ENCODE results near the gene PLA2G4B. TPM values are rescaled to one million over a fixed set of nuclear protein-coding genes. Genes with fewer than 3 reads are reported as not detected.

The PLA2G4B gene
- total and polyA plus RNA-seq, 2 donors (not counting 1 experiment from before 2014, with no cell fraction given), result 22.6 to 33.2 TPM

DNA sequence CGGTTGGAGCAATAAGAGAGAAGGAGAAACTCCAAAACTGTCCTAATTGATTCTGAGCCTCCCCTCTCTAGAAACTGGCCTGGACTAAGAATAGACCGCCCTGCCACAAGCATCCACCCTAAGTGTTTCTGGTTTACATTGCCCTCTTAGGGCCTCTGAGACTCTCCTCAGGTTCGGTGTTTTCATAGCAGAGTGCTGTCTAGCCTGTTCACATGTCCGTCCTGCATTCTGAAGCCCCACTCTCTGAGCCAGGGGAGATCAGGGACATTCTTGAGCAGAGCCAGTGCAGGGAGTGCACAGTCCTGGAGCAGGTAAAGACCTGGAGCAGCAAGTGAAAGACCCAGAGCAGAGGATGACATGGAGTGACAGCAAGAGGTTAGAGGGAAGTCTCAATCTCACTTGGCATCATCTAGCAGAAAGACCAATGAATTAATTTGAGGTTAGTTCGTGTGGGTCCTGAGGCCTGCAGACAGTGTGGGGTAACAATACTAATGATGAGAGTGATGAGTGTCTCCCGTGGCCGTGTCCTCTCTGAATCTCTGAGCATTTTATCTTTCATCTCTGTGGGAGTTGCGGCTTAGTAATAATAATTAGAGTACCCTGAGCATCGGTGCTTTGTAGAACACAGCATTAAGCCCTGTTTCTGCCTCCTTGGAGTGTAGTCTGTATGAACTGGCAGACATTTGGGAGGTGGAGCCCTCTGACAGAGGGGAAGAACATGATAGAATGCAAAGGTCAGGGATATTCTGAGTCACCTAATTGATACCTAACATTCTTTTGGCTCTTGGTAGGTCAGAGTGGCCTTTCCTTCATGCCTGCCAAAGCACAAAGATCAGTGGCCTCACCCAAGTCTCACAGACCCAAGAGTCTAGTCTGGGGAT, 39.8 kb upstream of the PLA2G4B start:
- intact Hi-C loops (cut with micrococcal nuclease), result no loop called here
- Mint-ChIP-seq H3K27ac (no peak overlapping the region), H3K4me3 (no peak overlapping the region), H3K9me3 (ENCODE audit: insufficient read depth) (no peaks in the 10 kb centered on the region), H3K4me1 (peaks cover 18% of the 10 kb centered on the region), H3K27me3 (no peaks in the 10 kb centered on the region)
- 90% methylated on average over 6 of the region's 9 CpGs for WGBS (ENCODE audit: insufficient coverage)
- H3K4me3 ChIP-seq (ENCODE audit: control extremely low read depth in 1 of 5, extremely low read depth in 1 of 5, insufficient read depth in 1 of 5, low read depth in 2 of 5, low read length in 4 of 5), result no peak overlapping the region
- TF ChIP-seq, protein P1, sequence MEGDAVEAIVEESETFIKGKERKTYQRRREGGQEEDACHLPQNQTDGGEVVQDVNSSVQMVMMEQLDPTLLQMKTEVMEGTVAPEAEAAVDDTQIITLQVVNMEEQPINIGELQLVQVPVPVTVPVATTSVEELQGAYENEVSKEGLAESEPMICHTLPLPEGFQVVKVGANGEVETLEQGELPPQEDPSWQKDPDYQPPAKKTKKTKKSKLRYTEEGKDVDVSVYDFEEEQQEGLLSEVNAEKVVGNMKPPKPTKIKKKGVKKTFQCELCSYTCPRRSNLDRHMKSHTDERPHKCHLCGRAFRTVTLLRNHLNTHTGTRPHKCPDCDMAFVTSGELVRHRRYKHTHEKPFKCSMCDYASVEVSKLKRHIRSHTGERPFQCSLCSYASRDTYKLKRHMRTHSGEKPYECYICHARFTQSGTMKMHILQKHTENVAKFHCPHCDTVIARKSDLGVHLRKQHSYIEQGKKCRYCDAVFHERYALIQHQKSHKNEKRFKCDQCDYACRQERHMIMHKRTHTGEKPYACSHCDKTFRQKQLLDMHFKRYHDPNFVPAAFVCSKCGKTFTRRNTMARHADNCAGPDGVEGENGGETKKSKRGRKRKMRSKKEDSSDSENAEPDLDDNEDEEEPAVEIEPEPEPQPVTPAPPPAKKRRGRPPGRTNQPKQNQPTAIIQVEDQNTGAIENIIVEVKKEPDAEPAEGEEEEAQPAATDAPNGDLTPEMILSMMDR (IDR thresholded peaks at IDR 0.05), result no peak
- no peak for TF ChIP-seq EZH2 (IDR thresholded peaks at IDR 0.05; ENCODE audit: borderline replicate concordance, insufficient read depth, low read depth, low read length, poor library complexity, severe bottlenecking)
- CTCF ChIA-PET, result interaction anchor here (15.7 kb wide), 1 partner anchor 23 kb away, joined by 716 read pairs; the partner anchor contains the start of gene MAPKBP1
- no peak overlapping the region for H3K9ac ChIP-seq (ENCODE audit: low read length)
- ATAC-seq (ENCODE audit: low read depth), result no peak
- no peak overlapping the region for H2AFZ ChIP-seq (ENCODE audit: insufficient read depth, low read depth, low read length, poor library complexity, severe bottlenecking)
- no peak for DNase-seq
- H3K79me2 ChIP-seq (ENCODE audit: control insufficient read depth, insufficient read depth, low read length), result no peaks in the 10 kb centered on the region
- H3K4me1 ChIP-seq (ENCODE audit: control insufficient read depth in 2 of 2, insufficient read depth in 2 of 2, low read length in 2 of 2), result peaks cover 3 to 9% of the 10 kb centered on the region in 2 donors
- H3K9me3 ChIP-seq (ENCODE audit: control extremely low read depth in 1 of 3, control insufficient read depth in 2 of 3, insufficient read depth in 1 of 3, low read length in 2 of 3), result peaks cover 0 to 3% (median 0%) of the 10 kb centered on the region in 3 donors
- H3K27ac ChIP-seq (ENCODE audit: low read length in 2 of 2), result no peak overlapping the region
- H4K20me1 ChIP-seq (ENCODE audit: control insufficient read depth, insufficient read depth, low read length, poor library complexity, severe bottlenecking), result no peaks in the 10 kb centered on the region
- no peak overlapping the region for H3K4me2 ChIP-seq (replicated peaks; ENCODE audit: low read depth, low read length, poor library complexity, severe bottlenecking)
- POLR2A ChIA-PET, result interaction anchor here (0.9 kb wide), 1 partner anchor 13 kb away, joined by 5 read pairs; no protein-coding TSS in a partner anchor
- H3K36me3 ChIP-seq (replicated peaks in 1 of 2; ENCODE audit: control extremely low read depth in 1 of 2, control insufficient read depth in 1 of 2, extremely low read depth in 1 of 2, insufficient read depth in 2 of 2, low read length in 1 of 2), result peaks cover 2 to 13% of the 10 kb centered on the region in 2 experiments
- no peaks in the 10 kb centered on the region for H3K27me3 ChIP-seq (replicated peaks in 1 of 4; ENCODE audit: control extremely low read depth in 1 of 4, control insufficient read depth in 3 of 4, insufficient read depth in 4 of 4, low read length in 3 of 4)

DNA sequence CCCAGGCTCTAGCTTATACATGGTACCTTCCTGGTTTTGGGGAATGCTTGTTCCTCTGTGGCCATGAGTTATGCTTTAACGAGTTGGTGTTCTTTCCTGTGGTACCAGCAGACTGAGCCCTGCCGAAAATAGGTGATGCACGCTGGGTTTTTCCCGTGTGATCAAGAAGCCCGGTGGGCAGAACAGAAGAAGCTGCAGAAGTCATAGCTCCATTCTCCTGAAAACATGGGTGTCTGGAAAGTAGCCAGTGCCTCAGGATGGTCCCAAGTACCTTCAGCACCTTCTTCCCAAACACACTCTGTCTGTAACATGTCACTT, 39.2 kb upstream of the PLA2G4B start:
- Histone ChIP-seq H3K36me3 (replicated peaks in 1 of 2; ENCODE audit: control extremely low read depth in 1 of 2, control insufficient read depth in 1 of 2, extremely low read depth in 1 of 2, insufficient read depth in 2 of 2, low read length in 1 of 2) (peaks cover 0 to 13% of the 10 kb centered on the region in 2 experiments), H3K27me3 (replicated peaks in 1 of 4; ENCODE audit: control extremely low read depth in 1 of 4, control insufficient read depth in 3 of 4, insufficient read depth in 4 of 4, low read length in 3 of 4) (no peaks in the 10 kb centered on the region), H3K9ac (ENCODE audit: low read length) (no peak overlapping the region), H3K79me2 (ENCODE audit: control insufficient read depth, insufficient read depth, low read length) (no peaks in the 10 kb centered on the region), H3K27ac (ENCODE audit: low read length in 2 of 2) (no peak overlapping the region), H4K20me1 (ENCODE audit: control insufficient read depth, insufficient read depth, low read length, poor library complexity, severe bottlenecking) (no peaks in the 10 kb centered on the region), H3K4me2 (replicated peaks; ENCODE audit: low read depth, low read length, poor library complexity, severe bottlenecking) (no peak overlapping the region), H3K9me3 (ENCODE audit: control extremely low read depth in 1 of 3, control insufficient read depth in 2 of 3, insufficient read depth in 1 of 3, low read length in 2 of 3) (peaks cover 0 to 3% (median 0%) of the 10 kb centered on the region in 3 donors), H3K4me3 (ENCODE audit: control extremely low read depth in 1 of 5, extremely low read depth in 1 of 5, insufficient read depth in 1 of 5, low read depth in 2 of 5, low read length in 4 of 5) (no peak overlapping the region), H2AFZ (ENCODE audit: insufficient read depth, low read depth, low read length, poor library complexity, severe bottlenecking) (no peak overlapping the region), H3K4me1 (ENCODE audit: control insufficient read depth in 2 of 2, insufficient read depth in 2 of 2, low read length in 2 of 2) (peaks cover 3 to 9% of the 10 kb centered on the region in 2 donors)
- H3K27me3 Mint-ChIP-seq, result no peaks in the 10 kb centered on the region
- CTCF ChIA-PET, result interaction anchor here (3.9 to 15.7 kb wide), 2 partner anchors 12 to 24 kb away, joined by 27 to 716 read pairs; partner anchors contain the start of gene MAPKBP1
- ATAC-seq (ENCODE audit: low read depth), result no peak
- POLR2A ChIA-PET, result no interaction called here
- DNase-seq, result no peak
- intact Hi-C loops (cut with micrococcal nuclease), result no loop called here
- TF ChIP-seq EZH2 (IDR thresholded peaks at IDR 0.05; ENCODE audit: borderline replicate concordance, insufficient read depth, low read depth, low read length, poor library complexity, severe bottlenecking), result no peak
- TF ChIP-seq, protein P1 (IDR thresholded peaks at IDR 0.05), result no peak
- H3K4me1 Mint-ChIP-seq, result peaks cover 18% of the 10 kb centered on the region
- no peak overlapping the region for H3K27ac Mint-ChIP-seq
- no peaks in the 10 kb centered on the region for H3K9me3 Mint-ChIP-seq (ENCODE audit: insufficient read depth)
- no peak overlapping the region for H3K4me3 Mint-ChIP-seq
- 54% methylated on average over 5 of the region's 5 CpGs for WGBS (ENCODE audit: insufficient coverage)
